ENCODE results near the gene CSKMT.

DNA sequence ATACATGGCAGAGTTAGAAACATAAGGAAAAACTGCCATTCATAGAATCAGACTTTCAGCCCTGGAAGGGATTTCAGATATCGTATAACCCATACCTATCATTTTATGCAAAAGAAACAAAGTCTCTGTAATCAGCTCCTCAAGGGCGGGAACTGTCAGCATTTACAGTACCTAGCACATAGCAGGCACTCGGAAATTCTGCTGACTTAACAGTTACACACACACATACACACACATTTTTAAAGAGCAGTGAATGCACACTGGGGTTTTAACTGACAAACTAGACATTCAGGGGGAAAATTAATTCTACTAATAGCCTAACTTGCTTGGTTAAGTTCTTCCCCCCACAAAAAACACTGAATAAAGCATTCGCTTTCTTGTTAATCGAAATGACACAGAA is 51.1 kb downstream of the CSKMT start:
- TF ChIP-seq POLR2AphosphoS5 (IDR thresholded peaks at IDR 0.05; ENCODE audit: low read depth, low read length): no peak
- no peak for TF ChIP-seq POLR2A (IDR thresholded peaks at IDR 0.05; ENCODE audit: low read depth, low read length)

All from GM12892 (cell line).